GM12878 (cell line): ENCODE data around the gene ATXN1. TPM values are rescaled to one million over a fixed set of nuclear protein-coding genes. Genes with fewer than 3 reads are reported as not detected.

Experiments
- ATAC-seq: fragments of 200-7000 bp; cut with Tn5 transposase; 3 replicates; pipeline ENCODE4 v1.9.1; 2020; ENCODE audit warnings: mild to moderate bottlenecking, moderate library complexity
- BruUV-seq: library from RNA; stranded (reverse); fragments of 400-500 nt; replicated peaks from 2 replicates; lab custom pipeline; 2021; lab: Mats Ljungman, UMichigan
- CTCF ChIA-PET: fragments of 300-600 bp; sonication (Branson Sonifier 250); formaldehyde crosslinking; extraction: SDS; loops from one replicate; lab custom pipeline; 2021; ENCODE audit warnings: inconsistent platforms; lab: Yijun Ruan, JAX
- POLR2A ChIA-PET: fragments of 350-600 bp; formaldehyde crosslinking; extraction: SDS; loops from one replicate; lab custom pipeline; 2021; ENCODE audit warnings: inconsistent platforms; lab: Charles Lee
- RAD21 ChIA-PET: fragments of 300-600 bp; sonication (Branson Sonifier 250); formaldehyde crosslinking; loops from one replicate; lab custom pipeline; 2023; ENCODE audit warnings: antibody characterized with exemption; ENCODE audit not compliant: unreplicated experiment; lab: Charles Lee
- SMC1A ChIA-PET: fragments of 300-600 bp; sonication (Branson Sonifier 250); formaldehyde crosslinking; loops from one replicate; lab custom pipeline; 2023; ENCODE audit not compliant: unreplicated experiment, uncharacterized antibody; lab: Charles Lee
- DNase-seq: peaks from one replicate; pipeline ENCODE4 v3.0.0-alpha.2; 2011; ENCODE audit warnings: low read depth, low spot score
- FAIRE-seq: peaks from 3 replicates; lab custom pipeline; 2011; peaks lifted over from hg19 to GRCh38; lab: Jason Lieb, UNC
- H2AFZ ChIP-seq: 2 replicates; pipeline ENCODE4 v1.6.0; 2011; ENCODE audit warnings: low read depth, low read length, control low read depth; ENCODE audit not compliant: control insufficient read depth
- H3K27ac ChIP-seq: 2 replicates; pipeline ENCODE4 v1.5.1; 2011; ENCODE audit warnings: control low read depth; ENCODE audit not compliant: control insufficient read depth, insufficient read depth
- H3K27me3 ChIP-seq, 2 experiments: replicated peaks in 1 of 2; 2 replicates each; pipeline versions ENCODE4 v1.6.0 to v1.6.1; 2011; ENCODE audit warnings: low read length in 1 of 2; ENCODE audit not compliant: control insufficient read depth in 2 of 2, insufficient read depth in 2 of 2
- H3K36me3 ChIP-seq, 2 experiments: 2 replicates each; pipeline ENCODE4 v1.5.1; 2011; ENCODE audit warnings: low read length in 1 of 2; ENCODE audit not compliant: control insufficient read depth in 2 of 2, insufficient read depth in 2 of 2
- H3K4me1 ChIP-seq: 2 replicates; pipeline ENCODE4 v1.6.1; 2011; ENCODE audit warnings: mild to moderate bottlenecking, low read length, moderate library complexity, mixed read lengths; ENCODE audit not compliant: control insufficient read depth, insufficient read depth
- H3K4me2 ChIP-seq: 2 replicates; pipeline ENCODE4 v1.6.0; 2011; ENCODE audit warnings: control low read depth; ENCODE audit not compliant: control insufficient read depth, insufficient read depth
- H3K4me3 ChIP-seq: fragments of 200-600 bp; sonication (generic); 2 replicates; pipeline ENCODE4 v1.5.1; 2016
- H3K79me2 ChIP-seq: 2 replicates; pipeline ENCODE4 v1.6.0; 2011; ENCODE audit warnings: low read length; ENCODE audit not compliant: control insufficient read depth, insufficient read depth
- H3K9ac ChIP-seq: 2 replicates; pipeline ENCODE4 v1.8.0; 2011; ENCODE audit warnings: low read length, control low read depth, mixed read lengths; ENCODE audit not compliant: control insufficient read depth, insufficient read depth
- H3K9me3 ChIP-seq: replicated peaks from 3 replicates; pipeline ENCODE4 v1.5.1; 2011; ENCODE audit warnings: mild to moderate bottlenecking, low read length; ENCODE audit not compliant: control insufficient read depth, insufficient read depth
- H4K20me1 ChIP-seq: 2 replicates; pipeline ENCODE4 v1.6.0; 2011; ENCODE audit not compliant: control insufficient read depth, insufficient read depth
- BACH1 ChIP-seq: fragments of 450-650 bp; IDR thresholded peaks from 2 replicates; pipeline ENCODE4 v1.6.1; 2017; ENCODE audit warnings: mild to moderate bottlenecking, borderline replicate concordance
- GATAD2B ChIP-seq: fragments of 450-650 bp; conservative IDR thresholded peaks from 2 replicates; pipeline ENCODE4 v1.6.1; 2017; ENCODE audit warnings: low read depth, mild to moderate bottlenecking, moderate library complexity
- LARP7 ChIP-seq: fragments of 450-650 bp; IDR thresholded peaks from 2 replicates; pipeline ENCODE4 v1.6.1; 2017; ENCODE audit warnings: mild to moderate bottlenecking
- MEF2A ChIP-seq: IDR thresholded peaks from 2 replicates; pipeline ENCODE4 v1.6.1; 2011; ENCODE audit warnings: low read depth, mild to moderate bottlenecking, low read length, moderate library complexity; ENCODE audit not compliant: insufficient read depth
- MYC ChIP-seq: IDR thresholded peaks from 2 replicates; pipeline ENCODE4 v1.6.1; 2011; ENCODE audit warnings: mild to moderate bottlenecking, low read length, moderate library complexity, inconsistent platforms; ENCODE audit not compliant: insufficient read depth, insufficient replicate concordance, insufficient read length, severe bottlenecking
- NFYB ChIP-seq: IDR thresholded peaks from 2 replicates; pipeline ENCODE4 v1.6.1; 2011; ENCODE audit warnings: low read depth, mild to moderate bottlenecking, low read length, improper control_type of control experiment, moderate library complexity; ENCODE audit not compliant: insufficient read depth
- POU2F2 ChIP-seq: IDR thresholded peaks from 3 replicates; pipeline ENCODE4 v1.6.1; 2011; ENCODE audit warnings: low read depth, mild to moderate bottlenecking, low read length, borderline replicate concordance
- SIN3A ChIP-seq: IDR thresholded peaks from 2 replicates; pipeline ENCODE4 v1.6.1; 2012; ENCODE audit warnings: low read depth, low read length, improper control_type of control experiment
- SRF ChIP-seq, 2 experiments: IDR thresholded peaks; 2 replicates each; pipeline ENCODE4 v1.6.1; 2011; ENCODE audit warnings: low read depth in 2 of 2, low read length in 2 of 2, mild to moderate bottlenecking in 1 of 2, moderate library complexity in 1 of 2
- SUZ12 ChIP-seq: fragments of 200-600 bp; sonication (generic); IDR thresholded peaks from one replicate; pipeline ENCODE4 v1.6.1; 2018; ENCODE audit warnings: antibody characterized with exemption, mild to moderate bottlenecking; ENCODE audit not compliant: unreplicated experiment
- ZNF24 ChIP-seq: fragments of 450-650 bp; IDR thresholded peaks from 2 replicates; pipeline ENCODE4 v1.6.1; 2017; ENCODE audit warnings: antibody characterized with exemption, mild to moderate bottlenecking
- ZZZ3 ChIP-seq: IDR thresholded peaks from 2 replicates; pipeline ENCODE4 v1.6.1; 2011; ENCODE audit warnings: low read depth; ENCODE audit not compliant: control insufficient read depth, insufficient read length
- WGBS: methylation state at CpG from one replicate; pipeline ENCODE4 v1.1.6; 2016; ENCODE audit warnings: low lambda C conversion rate; ENCODE audit not compliant: insufficient replicate concordance, insufficient coverage; ENCODE audit errors: missing lambda C conversion rate; 5-methylcytosine and 5-hydroxymethylcytosine counted together
- in situ Hi-C: fragments of 300-500 bp; cut with MboI; formaldehyde crosslinking; loops from 9 replicates; pipeline ENCODE4 v1.14.3; 2018; ENCODE audit warnings: mixed read lengths
- intact Hi-C: fragments of 100-400 bp; cut with micrococcal nuclease; formaldehyde crosslinking; loops from one replicate; pipeline ENCODE4 v1.14.2; 2022; ENCODE audit not compliant: unreplicated experiment
- polyA plus RNA-seq, 11 experiments: library from polyadenylated mRNA; depleted of rRNA in 4 of 11; unstranded in 6 of 11; stranded (reverse) in 5 of 11; fragments of >200 nt; fragmentation: Nextera tagmentation in 4 of 11; fragmentation: Illumina TruSeq in 1 of 11; extraction: Ambion mirVana in 4 of 11; extraction: Trizol in 1 of 11; gene quantifications; 1 replicate in 1 of 11; 2 replicates in 10 of 11; pipeline versions ENCODE4 v1.2.1 to v1.2.3, GENCODE V29; 2011 to 2016; ENCODE audit warnings: inconsistent platforms in 2 of 11, missing spikeins in 2 of 11, low read depth in 1 of 11
- total RNA-seq, 4 experiments: library from RNA; depleted of rRNA in 3 of 4; stranded (reverse); fragments of >200 nt in 3 of 4; fragmentation: Illumina TruSeq in 1 of 4; extraction: Trizol in 1 of 4; gene quantifications; 2 replicates each; pipeline versions ENCODE4 v1.2.1 to v1.2.3, GENCODE V29; 2013 to 2021
- TF ChIP-seq, protein P1 (sequence below): fragments of 450-650 bp; IDR thresholded peaks from 2 replicates; pipeline ENCODE4 v1.6.1; 2016; ENCODE audit warnings: mild to moderate bottlenecking
- TF ChIP-seq, protein P2 (sequence below): IDR thresholded peaks from 2 replicates; pipeline ENCODE4 v1.6.1; 2011; ENCODE audit warnings: borderline replicate concordance, low read depth, mild to moderate bottlenecking, moderate library complexity, mixed read lengths, low read length; ENCODE audit not compliant: insufficient read depth; ENCODE audit errors: extremely low read length

ATXN1 gene
- total and polyA plus RNA-seq, 10 of the 15 experiments (the other 5 are each of a cell fraction or from before 2014, with no cell fraction given): 12.2 to 51.2 (median 20.5) TPM

DNA sequence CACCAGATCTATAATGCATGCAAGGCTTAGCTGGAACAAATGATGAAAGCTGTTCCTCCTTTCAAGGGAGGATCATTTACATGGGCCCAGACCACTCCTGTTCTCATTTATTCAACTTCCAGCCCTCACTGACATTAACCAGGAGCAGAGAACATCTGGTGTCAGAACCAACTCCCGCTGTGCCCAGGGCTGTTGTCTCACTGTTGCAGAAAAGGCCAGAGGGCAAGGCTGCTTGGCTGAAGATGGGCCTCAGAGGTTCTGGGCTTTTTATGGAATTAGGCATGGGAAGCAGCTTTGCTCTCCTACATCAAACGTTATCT is 358.7 kb downstream of the ATXN1 start:
- ATAC-seq (no peak), DNase-seq (no peak), FAIRE-seq (no peak)
- 73% methylated on average over 2 of the region's 2 CpGs for WGBS
- Histone ChIP-seq H4K20me1 (no peaks in the 10 kb centered on the region), H3K27ac (no peak overlapping the region), H3K9me3 (no peaks in the 10 kb centered on the region), H2AFZ (no peak overlapping the region), H3K36me3 (peaks cover 3 to 8% of the 10 kb centered on the region in 2 experiments; a peak in 3 of 4 replicates), H3K9ac (no peak overlapping the region), H3K79me2 (no peaks in the 10 kb centered on the region), H3K4me2 (no peak overlapping the region), H3K4me3 (no peak overlapping the region), H3K4me1 (peaks cover 4% of the 10 kb centered on the region; the same call in 1 of the 2 replicates), H3K27me3 (no peaks in the 10 kb centered on the region)
- in situ Hi-C loops (no loop called here), intact Hi-C loops (no loop called here)
- RAD21 ChIA-PET: interaction anchor here (1.1 to 1.7 kb wide), 5 partner anchors 18 to 361 kb away, joined by 3 to 7 read pairs (median 3); no protein-coding TSS in a partner anchor
- TF ChIP-seq MYC: no peak
- no TSS peak for BruUV-seq
- SMC1A ChIA-PET: interaction anchor here (0.9 to 2.5 kb wide), 6 partner anchors 11 to 361 kb away, joined by 3 to 14 read pairs (median 5); no protein-coding TSS in a partner anchor
- CTCF ChIA-PET: interaction anchor here (0.6 to 3.3 kb wide), 10 partner anchors 12 to 369 kb away, joined by 3 to 21 read pairs (median 8); partner anchors contain the start of gene ATXN1
- POLR2A ChIA-PET: interaction anchor here (1.2 kb wide), 1 partner anchor 18 kb away, joined by 3 read pairs; no protein-coding TSS in a partner anchor

GRCh38 chr6:16400248-16400760 is 361.0 kb downstream of the ATXN1 start:
- Histone ChIP-seq H3K4me1 (peaks cover 4% of the 10 kb centered on the region; the same call in 1 of the 2 replicates), H3K9me3 (no peaks in the 10 kb centered on the region), H3K4me2 (no peak overlapping the region), H3K79me2 (no peaks in the 10 kb centered on the region), H3K27ac (no peak overlapping the region), H4K20me1 (no peaks in the 10 kb centered on the region), H3K36me3 (peaks cover 3% of the 10 kb centered on the region in 2 experiments; a peak in 3 of 4 replicates), H3K9ac (no peak overlapping the region), H3K4me3 (no peak overlapping the region), H3K27me3 (no peaks in the 10 kb centered on the region), H2AFZ (no peak overlapping the region)
- intact Hi-C loops: no loop called here
- RAD21 ChIA-PET: no interaction called here
- in situ Hi-C loops: no loop called here
- WGBS: 66% methylated on average over 3 of the region's 3 CpGs
- CTCF ChIA-PET: interaction anchor here (0.6 to 1.6 kb wide), 4 partner anchors 9 to 368 kb away, joined by 3 to 6 read pairs (median 3); no protein-coding TSS in a partner anchor
- SMC1A ChIA-PET: no interaction called here
- DNase-seq (no peak), ATAC-seq (no peak), FAIRE-seq (no peak)
- no TSS peak for BruUV-seq
- POLR2A ChIA-PET: no interaction called here
- no peak for TF ChIP-seq LARP7
- no peak for TF ChIP-seq POU2F2
- no peak for TF ChIP-seq NFYB
- TF ChIP-seq ZZZ3: no peak
- TF ChIP-seq, protein P1, sequence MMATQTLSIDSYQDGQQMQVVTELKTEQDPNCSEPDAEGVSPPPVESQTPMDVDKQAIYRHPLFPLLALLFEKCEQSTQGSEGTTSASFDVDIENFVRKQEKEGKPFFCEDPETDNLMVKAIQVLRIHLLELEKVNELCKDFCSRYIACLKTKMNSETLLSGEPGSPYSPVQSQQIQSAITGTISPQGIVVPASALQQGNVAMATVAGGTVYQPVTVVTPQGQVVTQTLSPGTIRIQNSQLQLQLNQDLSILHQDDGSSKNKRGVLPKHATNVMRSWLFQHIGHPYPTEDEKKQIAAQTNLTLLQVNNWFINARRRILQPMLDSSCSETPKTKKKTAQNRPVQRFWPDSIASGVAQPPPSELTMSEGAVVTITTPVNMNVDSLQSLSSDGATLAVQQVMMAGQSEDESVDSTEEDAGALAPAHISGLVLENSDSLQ: no peak
- TF ChIP-seq SUZ12: no peak
- no peak for TF ChIP-seq GATAD2B
- TF ChIP-seq SRF (IDR thresholded peaks at IDR 0.05; ENCODE audit: low read depth in 2 of 2, low read length in 2 of 2): no peak
- TF ChIP-seq MEF2A: no peak
- TF ChIP-seq, protein P2, sequence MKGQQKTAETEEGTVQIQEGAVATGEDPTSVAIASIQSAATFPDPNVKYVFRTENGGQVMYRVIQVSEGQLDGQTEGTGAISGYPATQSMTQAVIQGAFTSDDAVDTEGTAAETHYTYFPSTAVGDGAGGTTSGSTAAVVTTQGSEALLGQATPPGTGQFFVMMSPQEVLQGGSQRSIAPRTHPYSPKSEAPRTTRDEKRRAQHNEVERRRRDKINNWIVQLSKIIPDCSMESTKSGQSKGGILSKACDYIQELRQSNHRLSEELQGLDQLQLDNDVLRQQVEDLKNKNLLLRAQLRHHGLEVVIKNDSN: no peak
- TF ChIP-seq ZNF24: no peak
- TF ChIP-seq SIN3A: no peak
- TF ChIP-seq BACH1: no peak
